ENCODE measurements around the gene ZNRF2.

DNA sequence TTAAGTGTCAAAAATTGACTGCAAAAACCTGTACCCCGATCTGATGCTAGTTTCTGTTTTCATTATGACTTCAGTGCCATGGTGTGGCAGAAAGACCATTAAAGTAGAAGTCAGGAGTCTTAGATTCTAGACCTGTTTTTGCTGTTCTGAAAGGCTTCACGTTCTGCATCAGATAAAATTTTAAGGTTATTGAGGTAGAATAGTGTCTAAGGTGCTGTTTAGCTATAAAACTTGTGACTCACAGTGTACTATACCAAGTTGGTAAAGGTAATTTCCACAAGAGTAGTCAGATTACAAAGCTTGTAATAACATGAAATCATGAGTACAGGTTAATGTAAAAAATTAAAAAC, 38.6 kb downstream of the ZNRF2 start:
- TF ChIP-seq POLR2A (IDR thresholded peaks at IDR 0.05) = no peak
- TF ChIP-seq, protein P1, sequence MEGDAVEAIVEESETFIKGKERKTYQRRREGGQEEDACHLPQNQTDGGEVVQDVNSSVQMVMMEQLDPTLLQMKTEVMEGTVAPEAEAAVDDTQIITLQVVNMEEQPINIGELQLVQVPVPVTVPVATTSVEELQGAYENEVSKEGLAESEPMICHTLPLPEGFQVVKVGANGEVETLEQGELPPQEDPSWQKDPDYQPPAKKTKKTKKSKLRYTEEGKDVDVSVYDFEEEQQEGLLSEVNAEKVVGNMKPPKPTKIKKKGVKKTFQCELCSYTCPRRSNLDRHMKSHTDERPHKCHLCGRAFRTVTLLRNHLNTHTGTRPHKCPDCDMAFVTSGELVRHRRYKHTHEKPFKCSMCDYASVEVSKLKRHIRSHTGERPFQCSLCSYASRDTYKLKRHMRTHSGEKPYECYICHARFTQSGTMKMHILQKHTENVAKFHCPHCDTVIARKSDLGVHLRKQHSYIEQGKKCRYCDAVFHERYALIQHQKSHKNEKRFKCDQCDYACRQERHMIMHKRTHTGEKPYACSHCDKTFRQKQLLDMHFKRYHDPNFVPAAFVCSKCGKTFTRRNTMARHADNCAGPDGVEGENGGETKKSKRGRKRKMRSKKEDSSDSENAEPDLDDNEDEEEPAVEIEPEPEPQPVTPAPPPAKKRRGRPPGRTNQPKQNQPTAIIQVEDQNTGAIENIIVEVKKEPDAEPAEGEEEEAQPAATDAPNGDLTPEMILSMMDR (IDR thresholded peaks at IDR 0.05) = no peak

All from tibial nerve (tissue), 3 donors.